ENCODE results near the gene OR4E2.
"Not testable (repeated sequence)": the region's sequence is repeated elsewhere in the genome, so short reads cannot be mapped to it uniquely, and the experiment has no call there.

Gene OR4E2, protein sequence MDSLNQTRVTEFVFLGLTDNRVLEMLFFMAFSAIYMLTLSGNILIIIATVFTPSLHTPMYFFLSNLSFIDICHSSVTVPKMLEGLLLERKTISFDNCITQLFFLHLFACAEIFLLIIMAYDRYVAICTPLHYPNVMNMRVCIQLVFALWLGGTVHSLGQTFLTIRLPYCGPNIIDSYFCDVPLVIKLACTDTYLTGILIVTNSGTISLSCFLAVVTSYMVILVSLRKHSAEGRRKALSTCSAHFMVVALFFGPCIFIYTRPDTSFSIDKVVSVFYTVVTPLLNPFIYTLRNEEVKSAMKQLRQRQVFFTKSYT

DNA sequence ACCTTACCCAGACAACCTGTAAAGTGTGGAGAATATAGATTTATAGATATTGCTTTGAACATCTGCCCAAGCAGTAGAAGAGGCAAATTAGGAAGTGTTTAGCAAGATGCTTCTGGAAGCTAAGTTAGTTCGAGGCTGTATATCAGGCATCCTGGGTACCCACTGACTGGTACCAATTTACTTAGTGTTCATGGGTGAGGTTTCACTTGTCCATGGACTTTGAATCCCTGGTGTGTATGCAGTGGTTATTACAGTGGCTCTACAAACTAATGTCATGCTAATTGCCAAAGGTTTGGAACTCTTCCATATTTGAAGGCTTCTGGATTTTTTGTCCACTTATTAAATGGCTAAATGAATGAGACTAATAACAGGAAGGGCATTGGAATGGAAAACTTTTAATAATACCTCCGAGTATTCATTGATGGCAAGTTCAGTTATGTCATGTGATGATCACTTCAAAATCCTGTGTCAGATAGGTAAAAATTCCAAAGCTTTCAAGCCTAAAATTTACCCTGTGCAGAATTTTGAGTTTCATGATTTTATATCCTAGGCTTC, at the start of gene OR4E2:
Gene OR4E2, plus strand, starts transcription at position 505 of the 555 bp plus-strand sequence. CDS start 11,248 bp downstream, outside the sequence.
- no peak for DNase-seq

- no peak for DNase-seq
These were observed 41.3 kb upstream of the OR4E2 start for GRCh38 chr14:21612324-21612723.

GRCh38 chr14:21614240-21614639, 39.4 kb upstream of the OR4E2 start:
- DNase-seq: no peak

DNA sequence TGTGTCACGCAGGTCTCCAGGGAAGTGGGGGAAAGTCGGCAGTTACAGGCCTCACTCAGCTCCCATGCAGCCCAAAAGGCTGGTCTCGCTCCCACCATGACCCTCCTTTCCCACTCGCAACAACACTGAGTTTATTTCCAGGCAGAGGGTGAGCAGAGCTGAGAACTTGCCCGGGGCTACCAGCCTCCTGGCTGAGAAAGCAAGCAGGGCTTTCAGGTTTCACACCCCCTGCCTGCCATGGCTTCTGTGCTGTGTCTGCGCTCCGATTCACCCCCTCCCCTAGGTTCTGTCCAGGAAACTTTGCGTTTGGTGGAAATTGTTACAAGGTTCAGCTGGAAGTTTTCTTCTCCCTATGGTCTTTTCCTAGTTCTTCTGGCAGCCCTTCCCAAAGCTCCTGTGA, 36.0 kb upstream of the OR4E2 start:
- no peak for DNase-seq

- no peak for DNase-seq
These were observed 27.0 kb upstream of the OR4E2 start for GRCh38 chr14:21626491-21627230.

DNA sequence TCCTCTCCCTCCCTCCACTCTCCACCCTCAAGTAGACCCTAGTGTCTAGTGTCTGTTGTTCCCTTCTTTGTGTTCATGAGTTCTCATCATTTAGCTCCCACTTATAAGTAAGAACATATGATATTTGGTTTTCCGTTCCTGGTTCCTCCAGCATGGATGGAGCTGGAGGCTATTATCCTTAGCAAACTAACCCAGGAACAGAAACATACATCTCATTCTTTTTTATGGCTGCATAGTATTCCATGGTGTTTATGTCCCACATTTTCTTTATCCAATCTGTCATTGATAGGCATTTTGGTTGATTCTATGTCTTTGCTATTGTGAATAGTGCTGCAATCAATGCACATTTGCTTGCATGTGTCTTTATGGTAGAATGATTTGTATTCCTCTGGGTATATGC, 23.1 kb upstream of the OR4E2 start:
- not testable (repeated sequence) for DNase-seq

DNA sequence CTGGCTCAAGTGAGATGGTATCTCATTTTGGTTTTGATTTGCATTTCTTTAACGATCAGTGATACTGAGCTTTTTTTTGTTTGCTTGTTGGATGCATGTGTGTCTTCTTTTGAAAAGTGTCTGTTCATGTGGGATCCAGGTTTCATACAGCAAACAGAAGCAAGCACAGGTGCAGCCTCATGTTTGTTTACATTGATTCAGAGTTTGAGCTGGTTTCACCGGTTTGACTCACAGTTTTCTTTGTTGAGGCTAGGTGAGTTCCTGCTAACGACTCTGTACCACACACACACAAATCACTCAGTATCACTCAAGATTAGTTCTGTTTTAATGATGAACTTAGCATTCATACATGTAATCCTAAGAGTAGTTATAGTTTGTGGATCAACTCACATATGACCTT, 22.6 kb upstream of the OR4E2 start:
- no peak for DNase-seq

DNA sequence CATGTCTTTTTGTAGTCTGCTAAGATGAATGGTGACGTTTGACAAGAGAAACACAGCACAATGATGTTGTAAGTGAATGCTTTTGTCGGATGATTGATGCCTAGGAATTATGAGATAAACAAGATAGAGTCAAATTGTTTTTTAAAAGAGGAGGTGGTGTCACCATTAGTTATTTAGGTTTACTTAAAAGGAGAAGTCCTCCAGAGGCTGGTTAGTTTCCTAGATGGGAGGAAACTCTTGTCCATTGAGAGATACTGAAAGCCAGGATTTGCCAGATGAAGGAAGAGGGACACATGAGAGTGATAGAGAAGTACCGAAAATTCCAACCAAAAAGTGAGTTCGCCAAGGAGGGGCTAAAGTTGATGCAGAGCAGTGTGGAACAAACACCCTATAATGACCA, 18.8 kb upstream of the OR4E2 start, which contains the start of gene OR10G2:
Gene OR10G2, minus strand, starts transcription at position 101 of the 400 bp plus-strand sequence. Its CDS starts 98 bp downstream, at position 3.
- no peak for DNase-seq

- no peak for DNase-seq
These were observed 11.0 kb upstream of the OR4E2 start for GRCh38 chr14:21642683-21643082.

GRCh38 chr14:21643407-21643806, 10.2 kb upstream of the OR4E2 start:
- DNase-seq: no peak

DNA sequence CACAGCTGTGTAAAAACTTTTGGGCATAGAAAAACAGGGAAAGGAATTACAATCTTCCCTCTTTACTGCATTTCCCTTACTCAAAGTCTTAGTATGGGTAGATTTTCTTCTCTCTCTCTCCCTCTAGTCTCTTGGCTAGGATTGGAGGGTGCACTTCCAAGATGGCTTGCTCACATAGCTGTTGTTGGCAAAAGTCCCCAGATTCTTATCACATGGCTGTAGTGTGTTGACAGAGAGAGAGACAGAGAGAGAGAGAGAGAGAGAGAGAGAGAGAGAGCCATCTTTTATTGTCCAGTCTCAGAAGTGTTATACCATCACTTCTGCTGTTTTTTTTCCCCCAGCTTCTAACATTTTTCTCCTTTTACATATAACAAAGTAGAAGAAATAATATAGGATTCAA, 6.3 kb upstream of the OR4E2 start:
- no peak for DNase-seq

DNA sequence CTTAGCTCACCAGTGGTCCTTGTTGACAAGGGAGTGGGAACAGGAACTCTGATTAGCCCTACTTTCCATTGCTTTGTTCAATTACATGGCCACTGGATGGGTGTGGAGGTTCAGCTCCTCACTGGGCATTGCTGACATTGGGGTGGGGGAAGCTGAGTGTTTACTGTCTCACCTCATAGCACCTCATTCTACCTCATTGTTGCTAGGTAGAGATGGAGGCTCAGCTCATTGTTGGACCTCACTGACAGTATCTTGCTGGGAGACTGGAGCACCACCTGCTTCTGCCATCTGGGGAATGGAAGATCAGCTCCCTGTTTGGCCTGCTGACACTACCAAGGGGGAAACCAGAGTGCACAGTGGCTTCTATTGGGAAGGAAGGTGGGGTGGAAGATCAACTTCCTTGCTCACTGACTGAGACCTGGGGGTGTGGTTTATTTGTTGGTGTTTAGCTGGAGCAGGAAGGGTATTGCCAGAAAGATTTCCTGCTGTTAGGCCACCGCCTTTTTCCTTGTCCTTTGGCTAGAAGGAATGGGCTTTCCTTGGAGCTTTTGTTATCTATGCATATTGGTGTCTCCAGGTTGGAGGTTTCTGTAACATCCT, 1.3 kb upstream of the OR4E2 start:
- no peak for DNase-seq

DNA sequence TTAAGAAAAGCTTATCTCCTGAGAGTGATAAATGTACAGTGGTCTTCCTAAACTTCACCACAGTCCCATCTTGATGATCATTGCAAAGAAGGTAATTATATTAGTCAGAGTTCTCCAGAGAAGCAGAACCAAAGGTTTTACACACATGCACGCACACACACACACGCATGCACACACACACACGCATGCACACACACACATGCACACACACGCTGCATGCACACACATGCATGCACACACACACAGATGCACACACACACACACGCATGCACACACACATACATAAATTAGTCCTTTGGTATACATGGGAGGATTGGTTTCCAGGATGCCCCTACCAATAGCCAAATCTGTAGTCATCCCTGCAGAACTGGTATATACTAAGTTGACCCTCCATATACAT, 580 bp downstream of the OR4E2 start:
- no peak for DNase-seq

DNA sequence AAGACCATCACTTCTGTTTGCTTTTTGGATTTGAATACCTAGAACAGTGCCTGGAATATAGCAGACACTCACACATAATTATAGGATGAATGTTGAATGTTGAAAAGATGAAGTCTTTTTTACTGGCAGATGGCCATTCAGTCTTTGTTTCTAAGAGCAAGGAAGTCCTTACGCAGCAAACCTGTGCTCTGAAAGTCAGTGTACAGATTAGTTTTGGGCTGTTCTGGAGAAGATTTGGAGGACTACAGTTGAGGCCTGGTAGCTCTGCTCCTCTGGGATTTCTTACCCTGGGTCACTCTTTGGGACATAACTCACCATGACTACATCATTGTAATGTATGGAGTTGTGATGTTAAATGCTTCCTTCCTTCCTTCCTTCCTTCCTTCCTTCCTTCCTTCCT, 3.3 kb downstream of the OR4E2 start:
- no peak for DNase-seq

- DNase-seq: no peak
These were observed 14.7 kb downstream of the OR4E2 start for GRCh38 chr14:21668377-21668776.

DNA sequence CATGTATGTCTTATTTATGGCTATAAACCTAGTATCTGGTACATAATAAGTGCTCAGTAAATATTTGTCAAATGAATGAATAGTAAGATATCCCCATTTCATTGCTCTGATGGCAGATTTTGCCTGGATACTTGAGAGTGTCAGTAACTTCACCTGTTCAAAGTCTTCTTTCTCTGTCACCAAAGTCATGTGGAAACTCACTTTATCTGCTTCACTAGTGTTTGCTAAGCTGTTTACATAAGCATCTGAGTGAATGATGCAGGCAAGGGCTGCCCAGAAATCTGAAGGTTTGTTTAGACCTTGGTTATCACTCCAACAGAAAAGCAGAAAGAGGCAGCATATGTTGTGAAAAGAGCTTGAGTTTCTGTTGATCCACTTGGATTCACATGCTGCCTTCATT, 15.6 kb downstream of the OR4E2 start:
- DNase-seq: no peak

DNA sequence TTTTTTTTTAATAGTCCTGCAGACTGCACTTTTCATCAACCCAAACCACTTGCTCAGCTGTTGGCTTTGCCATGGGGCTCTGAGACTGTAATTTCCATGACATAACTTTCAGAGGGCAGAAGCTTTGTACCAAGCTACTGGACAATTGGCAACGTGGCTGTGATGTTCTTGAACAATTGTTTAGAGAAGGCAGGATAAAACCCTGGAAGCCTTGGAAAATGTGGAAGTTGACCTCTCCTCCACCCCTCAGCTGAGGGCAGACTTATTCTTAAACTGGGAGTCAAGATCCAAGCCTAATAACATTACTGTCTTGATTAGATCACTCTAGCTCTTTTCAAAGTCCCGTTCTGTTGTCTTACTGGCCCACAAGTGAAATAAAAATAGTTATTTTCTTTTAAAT, 17.7 kb downstream of the OR4E2 start:
- no peak for DNase-seq

- DNase-seq: no peak
These were observed 18.5 kb downstream of the OR4E2 start for GRCh38 chr14:21672116-21672515.

DNA sequence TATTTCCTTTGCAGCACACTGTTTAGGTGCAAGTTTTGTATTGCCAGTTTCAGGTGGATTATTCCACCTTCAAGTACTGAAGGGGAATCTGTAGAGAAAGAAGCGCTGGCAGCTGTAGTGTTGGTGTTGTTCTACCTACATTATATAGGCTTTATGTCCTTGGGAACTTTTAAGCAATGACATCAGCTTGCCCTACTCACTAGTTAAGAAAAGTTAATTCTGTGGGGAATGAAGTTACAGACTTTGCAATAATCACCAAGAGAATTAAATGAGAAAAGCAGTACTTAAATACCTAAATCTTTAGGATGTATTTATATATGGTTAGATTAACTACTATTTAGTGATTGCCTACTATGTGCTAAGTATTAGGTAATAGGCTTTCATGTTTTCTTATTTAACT, 20.1 kb downstream of the OR4E2 start, which contains the start of gene OR4E1:
Gene OR4E1, minus strand, starts transcription at position 101 of the 400 bp plus-strand sequence. CDS start 2,883 bp downstream, outside the sequence.
- DNase-seq: no peak

GRCh38 chr14:21675566-21675965, 21.9 kb downstream of the OR4E2 start:
- no peak for DNase-seq

DNA sequence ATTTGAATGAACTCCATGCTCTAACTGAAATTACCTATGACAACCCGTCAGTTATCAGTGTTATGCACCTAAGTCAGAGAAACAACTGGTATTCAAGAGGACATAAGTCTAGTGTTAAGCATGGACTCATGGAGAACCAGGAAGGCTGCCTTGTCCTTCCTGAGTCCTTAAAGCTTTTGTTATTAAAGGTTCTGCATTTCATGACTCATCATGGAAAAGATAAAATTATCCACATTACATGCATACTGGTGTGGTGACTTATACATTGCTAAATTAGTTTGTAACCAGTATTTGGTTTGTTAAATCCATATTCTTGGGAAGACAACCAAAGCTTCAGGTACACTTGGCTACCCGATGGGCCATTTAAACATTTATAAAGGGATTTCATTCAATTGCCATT, 26.4 kb downstream of the OR4E2 start:
- no peak for DNase-seq

- no peak for DNase-seq
These were observed 32.8 kb downstream of the OR4E2 start for GRCh38 chr14:21686468-21686867.

DNA sequence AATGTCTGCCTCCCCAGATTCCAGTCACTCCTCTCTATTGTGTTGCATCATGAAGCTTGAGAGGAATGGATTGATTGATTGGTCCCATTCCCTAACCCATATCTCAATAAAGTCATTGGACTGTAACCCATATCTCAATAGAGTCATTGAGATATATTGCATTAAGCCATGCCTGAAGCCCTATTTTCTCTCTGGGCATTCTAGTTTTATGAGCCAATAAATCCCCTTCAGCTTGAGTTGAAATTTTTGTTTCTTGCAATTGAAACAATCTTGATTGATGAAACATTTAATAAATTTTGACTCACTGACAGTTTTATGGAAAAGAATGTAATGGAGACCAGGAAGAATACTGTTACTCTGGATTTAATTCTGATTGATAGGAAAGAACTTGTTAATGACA, 40.8 kb downstream of the OR4E2 start:
- DNase-seq: no peak

- DNase-seq: not testable (repeated sequence)
These were observed 44.0 kb downstream of the OR4E2 start for GRCh38 chr14:21697662-21698061.

Data from CD4-positive, alpha-beta T cell treated with Interleukin-4 for 4 hours (primary cell).